ENCODE measurements around the gene PREX1. TPM values are rescaled to one million over a fixed set of nuclear protein-coding genes. Genes with fewer than 3 reads are reported as not detected.

PREX1 gene
- total RNA-seq, 4 donors from 2014 or later, result 29.5 to 121 (median 40.9) TPM

GRCh38 chr20:48864738-48865318 lies 37.0 kb upstream of the PREX1 start:
- TF ChIP-seq, protein P1, sequence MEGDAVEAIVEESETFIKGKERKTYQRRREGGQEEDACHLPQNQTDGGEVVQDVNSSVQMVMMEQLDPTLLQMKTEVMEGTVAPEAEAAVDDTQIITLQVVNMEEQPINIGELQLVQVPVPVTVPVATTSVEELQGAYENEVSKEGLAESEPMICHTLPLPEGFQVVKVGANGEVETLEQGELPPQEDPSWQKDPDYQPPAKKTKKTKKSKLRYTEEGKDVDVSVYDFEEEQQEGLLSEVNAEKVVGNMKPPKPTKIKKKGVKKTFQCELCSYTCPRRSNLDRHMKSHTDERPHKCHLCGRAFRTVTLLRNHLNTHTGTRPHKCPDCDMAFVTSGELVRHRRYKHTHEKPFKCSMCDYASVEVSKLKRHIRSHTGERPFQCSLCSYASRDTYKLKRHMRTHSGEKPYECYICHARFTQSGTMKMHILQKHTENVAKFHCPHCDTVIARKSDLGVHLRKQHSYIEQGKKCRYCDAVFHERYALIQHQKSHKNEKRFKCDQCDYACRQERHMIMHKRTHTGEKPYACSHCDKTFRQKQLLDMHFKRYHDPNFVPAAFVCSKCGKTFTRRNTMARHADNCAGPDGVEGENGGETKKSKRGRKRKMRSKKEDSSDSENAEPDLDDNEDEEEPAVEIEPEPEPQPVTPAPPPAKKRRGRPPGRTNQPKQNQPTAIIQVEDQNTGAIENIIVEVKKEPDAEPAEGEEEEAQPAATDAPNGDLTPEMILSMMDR (IDR thresholded peaks at IDR 0.05), result no peak
- no peak for ATAC-seq (ENCODE audit: low FRiP score)
- no peak for DNase-seq (ENCODE audit: low spot score)

- TF ChIP-seq, protein P1 (IDR thresholded peaks at IDR 0.05), result no peak
- no peak for DNase-seq (ENCODE audit: low spot score)
- ATAC-seq (ENCODE audit: low FRiP score), result no peak
Observed at GRCh38 chr20:48864254-48864653, 36.5 kb upstream of the PREX1 start.

DNA sequence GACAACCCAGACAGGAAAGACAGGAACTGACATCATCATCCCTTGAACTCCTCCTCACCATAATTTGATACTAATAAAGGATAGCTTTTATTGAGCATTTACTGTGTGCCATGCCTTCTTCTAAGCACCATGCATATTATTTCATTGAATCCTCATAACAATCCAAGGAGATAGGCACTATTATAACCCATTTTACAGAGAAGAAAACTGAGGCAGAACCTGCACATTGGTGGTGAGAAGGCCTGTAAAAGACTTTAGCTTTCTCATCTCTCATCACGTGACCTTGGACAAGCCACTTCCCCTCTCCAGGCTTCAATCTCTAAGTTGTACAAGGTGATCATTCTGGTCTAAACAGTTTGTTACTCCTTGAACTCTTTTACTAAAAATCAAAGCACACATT lies 34.5 kb upstream of the PREX1 start:
- no peak for ATAC-seq (ENCODE audit: low FRiP score)
- TF ChIP-seq, protein P1 (IDR thresholded peaks at IDR 0.05), result no peak
- DNase-seq (ENCODE audit: low spot score), result no peak

- TF ChIP-seq, protein P1 (IDR thresholded peaks at IDR 0.05), result no peak
- ATAC-seq (ENCODE audit: low FRiP score), result no peak
- DNase-seq (ENCODE audit: low spot score), result no peak
Observed at GRCh38 chr20:48861444-48861843, 33.6 kb upstream of the PREX1 start.

DNA sequence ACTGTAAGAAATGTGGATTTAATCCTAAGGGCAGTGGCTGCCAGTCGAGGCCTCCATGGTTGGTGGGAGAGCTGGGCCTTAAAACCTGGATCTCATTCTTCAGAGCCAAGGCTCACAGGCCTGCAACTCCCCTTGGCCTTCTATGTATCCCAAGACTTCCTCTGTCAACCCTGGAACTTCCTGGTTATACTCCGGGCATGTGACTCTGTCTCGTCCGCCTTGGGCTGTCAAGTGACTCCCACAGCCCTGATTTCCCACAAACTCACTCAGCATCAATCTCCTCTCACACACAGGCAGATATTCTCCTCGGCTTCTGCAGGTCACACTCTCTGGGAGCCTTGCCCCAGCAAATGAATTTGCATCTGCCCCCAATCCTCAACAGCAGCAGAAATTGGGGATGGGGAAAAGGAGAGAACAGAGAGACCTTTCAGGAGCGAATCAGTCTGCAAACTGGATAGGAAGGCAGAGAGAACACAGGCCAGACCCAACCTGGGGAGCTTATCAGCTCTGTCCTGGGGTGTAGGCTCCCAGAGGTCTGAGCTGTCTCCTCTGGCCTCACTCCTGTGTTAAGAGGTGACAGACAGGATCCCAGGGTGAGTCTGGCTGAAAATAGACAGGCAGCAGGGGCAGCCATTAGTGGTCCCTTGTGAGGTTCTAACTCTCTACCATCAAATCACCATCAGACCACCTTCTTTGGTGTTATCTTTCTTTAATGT lies 30.4 kb upstream of the PREX1 start:
- no peak for ATAC-seq (ENCODE audit: low FRiP score)
- TF ChIP-seq, protein P1 (IDR thresholded peaks at IDR 0.05), result no peak
- no peak for DNase-seq (ENCODE audit: low spot score)

GRCh38 chr20:48856130-48856529 lies 28.3 kb upstream of the PREX1 start:
- no peak for ATAC-seq (ENCODE audit: low FRiP score)
- TF ChIP-seq, protein P1 (IDR thresholded peaks at IDR 0.05), result no peak
- no peak for DNase-seq (ENCODE audit: low spot score)

DNA sequence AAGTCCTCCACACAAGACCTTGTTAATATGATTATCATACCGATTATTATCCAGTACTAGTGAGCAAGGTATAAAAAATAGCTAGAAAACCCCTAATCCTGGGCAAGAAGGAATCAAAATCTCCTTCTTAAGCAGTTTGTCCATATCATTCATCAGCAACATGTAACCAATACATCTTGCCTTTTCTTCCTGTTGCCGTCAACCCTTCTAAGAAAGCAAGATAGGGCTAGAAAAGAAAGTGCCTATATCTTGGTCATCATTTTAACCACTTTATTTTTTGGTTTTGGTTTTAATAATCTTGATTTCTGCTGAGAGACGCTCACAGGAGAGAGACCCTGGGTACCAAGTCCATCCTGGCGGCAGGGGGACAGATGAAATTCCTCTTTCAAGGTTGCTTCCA lies 27.2 kb upstream of the PREX1 start:
- TF ChIP-seq, protein P1 (IDR thresholded peaks at IDR 0.05), result no peak
- ATAC-seq (ENCODE audit: low FRiP score) (no peak), DNase-seq (ENCODE audit: low spot score) (no peak)
